Esophagus muscularis mucosa (tissue), 4 donors: ENCODE data around the gene NXNL2.

Experiments
- EP300 ChIP-seq: sonication (generic); formaldehyde crosslinking; IDR thresholded peaks from one replicate; pipeline ENCODE4 v1.6.1; 2017; ENCODE audit warnings: antibody characterized with exemption
- POLR2A ChIP-seq: fragments of 450-650 bp; IDR thresholded peaks from one replicate; pipeline ENCODE4 v1.6.1; 2017; ENCODE audit warnings: antibody characterized with exemption, moderate library complexity, mild to moderate bottlenecking, low read depth
- POLR2AphosphoS5 ChIP-seq, 2 donors: sonication (generic); formaldehyde crosslinking; IDR thresholded peaks; one replicate each; pipeline ENCODE4 v1.6.1; 2017; ENCODE audit warnings: antibody characterized with exemption in 2 of 2
- TF ChIP-seq, protein P1 (sequence below), 3 experiments: fragments of 200-600 bp in 2 of 3; fragments of 450-650 bp in 1 of 3; sonication (generic) in 2 of 3; IDR thresholded peaks; one replicate each; pipeline ENCODE4 v1.5.1; 2017 to 2019; ENCODE audit warnings: antibody characterized with exemption in 3 of 3, mild to moderate bottlenecking in 2 of 3, moderate library complexity in 1 of 3

DNA sequence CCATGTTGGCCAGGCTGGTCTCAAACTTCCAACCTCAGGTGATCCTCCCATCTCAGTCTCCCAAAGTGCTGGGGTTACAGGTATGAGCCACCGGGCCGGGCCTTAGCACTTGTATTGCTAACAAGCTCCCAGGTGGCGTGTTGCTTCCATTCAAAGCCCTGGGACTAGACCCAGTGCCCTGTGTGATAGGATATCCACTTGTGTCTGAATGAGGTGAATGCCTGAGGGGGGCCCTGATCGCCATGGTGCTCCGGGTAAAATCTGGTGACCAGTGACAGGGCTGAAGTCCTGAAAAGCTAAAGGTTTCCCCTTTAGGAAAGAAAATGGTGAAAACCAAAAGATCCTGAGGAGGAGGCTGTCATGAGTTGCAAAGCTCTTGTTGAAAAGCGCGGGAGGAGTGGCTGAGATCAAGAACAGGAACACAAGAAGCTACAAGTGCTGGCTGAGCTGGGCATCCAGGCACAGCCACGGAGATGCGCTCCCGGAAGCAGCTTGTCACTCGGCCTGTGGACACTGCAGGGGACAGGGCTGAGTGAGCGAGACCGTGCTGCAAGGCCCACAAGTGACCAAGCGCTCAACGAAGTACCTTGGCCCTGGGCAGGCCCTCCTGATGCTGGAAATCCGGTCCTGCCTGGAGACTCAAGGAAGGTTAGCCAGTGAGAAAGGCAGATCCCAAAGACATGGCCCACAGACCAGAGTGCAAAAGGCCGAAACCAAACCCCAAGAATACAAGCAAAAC, 39.8 kb upstream of the NXNL2 start:
- no peak for TF ChIP-seq POLR2A
- TF ChIP-seq, protein P1, sequence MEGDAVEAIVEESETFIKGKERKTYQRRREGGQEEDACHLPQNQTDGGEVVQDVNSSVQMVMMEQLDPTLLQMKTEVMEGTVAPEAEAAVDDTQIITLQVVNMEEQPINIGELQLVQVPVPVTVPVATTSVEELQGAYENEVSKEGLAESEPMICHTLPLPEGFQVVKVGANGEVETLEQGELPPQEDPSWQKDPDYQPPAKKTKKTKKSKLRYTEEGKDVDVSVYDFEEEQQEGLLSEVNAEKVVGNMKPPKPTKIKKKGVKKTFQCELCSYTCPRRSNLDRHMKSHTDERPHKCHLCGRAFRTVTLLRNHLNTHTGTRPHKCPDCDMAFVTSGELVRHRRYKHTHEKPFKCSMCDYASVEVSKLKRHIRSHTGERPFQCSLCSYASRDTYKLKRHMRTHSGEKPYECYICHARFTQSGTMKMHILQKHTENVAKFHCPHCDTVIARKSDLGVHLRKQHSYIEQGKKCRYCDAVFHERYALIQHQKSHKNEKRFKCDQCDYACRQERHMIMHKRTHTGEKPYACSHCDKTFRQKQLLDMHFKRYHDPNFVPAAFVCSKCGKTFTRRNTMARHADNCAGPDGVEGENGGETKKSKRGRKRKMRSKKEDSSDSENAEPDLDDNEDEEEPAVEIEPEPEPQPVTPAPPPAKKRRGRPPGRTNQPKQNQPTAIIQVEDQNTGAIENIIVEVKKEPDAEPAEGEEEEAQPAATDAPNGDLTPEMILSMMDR (IDR thresholded peaks at IDR 0.05): no peak
- TF ChIP-seq POLR2AphosphoS5 (IDR thresholded peaks at IDR 0.05): no peak
- no peak for TF ChIP-seq EP300
